Measurements from ENCODE around the gene EEF1AKMT2. TPM values are rescaled to one million over a fixed set of nuclear protein-coding genes. Genes with fewer than 3 reads are reported as not detected.
A peak's percentile ranks its signal among the peaks of the same experiment; 100 is the strongest.
"Not testable (repeated sequence)": the region's sequence is repeated elsewhere in the genome, so short reads cannot be mapped to it uniquely, and the experiment has no call there.

EEF1AKMT2 gene
- total RNA-seq, 2 donors from 2014 or later, result 15.6 to 18.0 TPM

- no peak for ATAC-seq
- intact Hi-C loops (cut with DNase I, micrococcal nuclease), result no loop called here
Measured at GRCh38 chr10:124763267-124763666, 28.4 kb downstream of the EEF1AKMT2 start.

DNA sequence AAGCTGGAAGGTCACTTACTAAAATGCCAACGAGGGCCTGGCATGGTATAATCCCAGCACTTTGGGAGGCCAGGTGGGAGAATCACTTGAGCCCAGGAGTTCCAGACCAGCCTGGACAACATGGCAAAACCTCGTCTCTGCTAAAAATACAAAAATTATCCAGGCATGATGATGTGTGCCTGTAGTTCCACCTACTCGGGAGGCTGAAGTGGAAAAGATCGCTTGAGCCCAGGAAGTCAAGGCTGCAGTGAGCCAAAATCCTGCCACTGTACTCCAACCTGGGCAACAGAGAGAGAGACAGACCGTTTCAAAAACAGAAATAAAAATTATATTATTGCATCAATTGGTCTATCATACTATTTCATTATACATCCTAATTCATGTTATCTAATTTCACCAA, 29.4 kb downstream of the EEF1AKMT2 start:
- ATAC-seq, result no peak
- intact Hi-C loops (cut with DNase I, micrococcal nuclease), result no loop called here
- DNase-seq, result no peak

More at GRCh38 chr10:124763267-124763666, 28.4 kb downstream of the EEF1AKMT2 start:
- DNase-seq, result no peak

GRCh38 chr10:124756156-124756903, 35.4 kb downstream of the EEF1AKMT2 start:
- ATAC-seq (no peak), DNase-seq (no peak)
- intact Hi-C loops (cut with DNase I, micrococcal nuclease), result no loop called here

GRCh38 chr10:124755581-124755980, 36.1 kb downstream of the EEF1AKMT2 start:
- DNase-seq, result no peak
- no peak for ATAC-seq
- intact Hi-C loops (cut with DNase I, micrococcal nuclease), result no loop called here

- intact Hi-C loops (cut with DNase I, micrococcal nuclease), result no loop called here
- no peak for DNase-seq
- ATAC-seq, result no peak
Measured at GRCh38 chr10:124754227-124754626, 37.5 kb downstream of the EEF1AKMT2 start.

DNA sequence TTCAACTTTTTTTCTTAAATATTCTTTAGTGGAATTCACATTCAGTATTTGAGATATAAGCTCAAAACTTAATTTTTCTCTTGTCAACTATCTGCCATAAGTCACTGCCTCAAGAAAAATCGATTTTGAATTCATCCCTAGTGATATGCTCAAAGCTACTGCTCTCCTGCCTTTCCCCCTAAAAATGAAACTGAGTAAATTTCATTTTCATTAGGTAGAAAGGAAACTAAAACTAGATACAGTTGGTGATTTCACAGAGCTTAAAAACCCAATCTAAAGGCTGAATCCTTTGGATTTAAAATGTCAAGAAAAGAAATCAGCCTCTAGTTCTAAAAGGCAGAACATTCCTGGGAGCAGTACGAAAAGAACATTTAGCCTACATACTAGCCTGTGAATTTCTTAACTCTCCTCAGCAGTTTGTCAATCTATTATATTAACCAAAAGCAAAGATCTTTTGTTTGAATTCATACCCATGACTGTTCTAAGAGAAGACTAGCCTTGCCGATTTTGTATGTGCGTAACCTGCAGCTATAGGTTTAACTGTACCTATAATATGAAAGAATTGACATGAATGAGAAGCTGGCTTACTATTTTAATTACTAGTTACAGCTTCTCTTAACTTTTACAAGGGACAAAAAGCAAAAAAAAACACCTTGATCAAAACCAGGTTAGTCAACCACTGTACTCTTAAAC, 42.6 kb downstream of the EEF1AKMT2 start:
- ATAC-seq, result no peak
- intact Hi-C loops (cut with DNase I, micrococcal nuclease), result loop anchor here in 1 of 2 donors (5.0 to 10.0 kb wide), 2 partner anchors 114 to 217 kb away; no protein-coding TSS in a partner anchor
- DNase-seq, result no peak

DNA sequence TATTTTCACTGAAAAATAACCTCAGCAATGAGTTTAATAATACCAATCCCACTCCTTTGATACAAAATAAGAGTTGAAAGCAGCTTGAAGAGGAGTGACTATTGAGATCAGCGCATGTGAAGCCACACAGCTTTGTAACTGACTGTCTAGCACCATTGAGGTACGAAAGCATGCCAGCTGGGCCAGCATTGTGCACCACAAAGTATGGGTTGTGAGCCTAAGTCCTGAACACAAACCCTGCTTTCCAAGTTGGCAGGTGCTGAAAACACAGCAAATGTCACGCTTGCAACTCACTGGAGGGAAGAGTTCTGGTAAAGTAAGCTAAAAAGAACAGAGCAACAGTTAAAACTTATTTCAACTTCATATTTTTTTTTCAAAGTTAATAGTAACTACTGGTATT, 43.5 kb downstream of the EEF1AKMT2 start:
- ATAC-seq, result no peak
- peak; percentile 31 to 33 for DNase-seq
- intact Hi-C loops (cut with DNase I, micrococcal nuclease), result loop anchor here in 1 of 2 donors (5.0 to 10.0 kb wide), 2 partner anchors 113 to 216 kb away; no protein-coding TSS in a partner anchor

GRCh38 chr10:124747745-124748144, 43.9 kb downstream of the EEF1AKMT2 start:
- intact Hi-C loops (cut with DNase I, micrococcal nuclease), result loop anchor here in 1 of 2 donors (5.0 to 10.0 kb wide), 2 partner anchors 113 to 215 kb away; no protein-coding TSS in a partner anchor
- no peak for ATAC-seq
- no peak for DNase-seq

GRCh38 chr10:124746992-124747391, 44.7 kb downstream of the EEF1AKMT2 start:
- peak; percentile 69 for ATAC-seq
- DNase-seq, result no peak
- intact Hi-C loops (cut with DNase I, micrococcal nuclease), result loop anchor here in 1 of 2 donors (5.0 to 10.0 kb wide), 2 partner anchors 112 to 215 kb away; no protein-coding TSS in a partner anchor

GRCh38 chr10:124746447-124746846, 45.2 kb downstream of the EEF1AKMT2 start:
- DNase-seq, result peak in 1 of 2 donors; percentile 23
- not testable (repeated sequence) for ATAC-seq
- intact Hi-C loops (cut with DNase I, micrococcal nuclease), result loop anchor here in 1 of 2 donors (5.0 to 10.0 kb wide), 2 partner anchors 112 to 214 kb away; no protein-coding TSS in a partner anchor

- intact Hi-C loops (cut with DNase I, micrococcal nuclease), result loop anchor here in 1 of 2 donors (5.0 to 10.0 kb wide), 2 partner anchors 111 to 213 kb away; no protein-coding TSS in a partner anchor
- DNase-seq, result no peak
- peak; percentile 10 for ATAC-seq
Measured at GRCh38 chr10:124745673-124746072, 46.0 kb downstream of the EEF1AKMT2 start.

DNA sequence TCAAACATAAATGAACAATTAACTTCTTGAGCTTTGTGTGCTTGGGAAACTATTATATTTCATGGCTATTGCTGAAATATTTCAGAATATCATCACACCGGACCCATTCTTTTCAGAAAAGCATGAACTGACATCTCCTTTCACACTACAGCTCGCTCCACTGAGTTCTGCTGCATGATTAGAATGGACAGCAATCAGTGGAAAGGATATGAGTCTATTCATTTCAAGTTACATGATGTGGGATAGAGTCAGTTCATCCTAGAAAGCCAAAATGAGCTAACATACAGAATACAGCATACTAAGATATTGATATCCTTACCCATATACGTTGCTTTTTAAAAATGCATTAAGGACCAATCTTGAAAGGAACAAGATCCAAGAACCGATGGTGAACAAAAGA, 46.4 kb downstream of the EEF1AKMT2 start:
- ATAC-seq (no peak), DNase-seq (no peak)
- intact Hi-C loops (cut with DNase I, micrococcal nuclease), result loop anchor here in 1 of 2 donors (5.0 to 10.0 kb wide), 2 partner anchors 110 to 213 kb away; no protein-coding TSS in a partner anchor

DNA sequence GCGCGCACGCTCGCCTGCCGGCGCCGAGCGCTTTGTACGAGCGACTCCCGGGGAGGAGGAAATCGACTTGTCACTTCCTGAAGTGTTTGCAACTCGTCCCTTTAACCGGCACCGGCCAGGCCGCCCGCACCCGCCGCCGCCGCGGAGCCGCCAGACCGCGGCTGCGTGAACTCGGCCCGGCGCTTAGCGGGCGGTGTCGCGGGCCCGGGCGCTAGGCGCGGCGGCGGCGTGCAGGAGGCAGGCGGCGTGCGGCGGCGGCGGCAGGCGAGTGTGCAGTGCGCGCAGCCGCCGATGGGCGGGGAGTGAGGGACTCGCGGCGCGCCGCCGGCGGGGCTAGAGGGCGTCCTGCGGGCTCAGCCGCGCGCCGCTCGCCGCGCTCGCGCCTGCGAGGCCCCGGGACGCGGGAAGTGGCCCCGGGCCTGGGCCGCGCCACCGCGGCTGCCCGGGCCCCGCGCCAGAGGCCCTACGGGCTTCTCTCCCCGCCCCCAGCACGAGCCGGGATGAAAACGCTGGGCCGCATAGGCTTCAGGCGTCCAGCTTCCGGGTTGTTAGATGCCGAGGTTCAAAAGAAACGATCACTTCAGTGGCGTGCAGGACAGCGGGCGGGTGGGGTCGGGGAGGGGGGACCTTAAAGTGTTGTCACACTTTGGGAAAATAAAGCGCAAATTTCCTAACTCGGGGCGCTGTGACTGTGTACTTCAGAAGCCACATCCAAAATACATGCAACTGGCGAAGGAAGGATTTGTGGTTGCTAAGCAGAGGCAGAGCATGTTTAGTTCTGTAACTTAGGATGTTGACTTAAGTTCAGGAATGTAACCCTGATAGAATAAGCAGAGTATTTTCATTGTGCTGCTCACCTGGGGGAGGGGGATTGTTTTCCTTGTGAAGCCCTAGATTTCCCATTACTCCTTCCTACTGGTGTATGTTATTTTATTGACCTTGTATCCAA, 47.3 kb downstream of the EEF1AKMT2 start, which contains the start of gene FAM53B:
Gene FAM53B (minus strand): TSS at position 277 of the 949 bp plus-strand sequence. CDS start 37,665 bp downstream, outside the sequence.
- DNase-seq (peak; percentile 79 to 88), ATAC-seq (peak; percentile 54)
- intact Hi-C loops (cut with DNase I, micrococcal nuclease), result loop anchor here (5.0 to 10.0 kb wide), 3 partner anchors 110 to 212 kb away; no protein-coding TSS in a partner anchor

GRCh38 chr10:124743191-124744101, 48.2 kb downstream of the EEF1AKMT2 start:
- intact Hi-C loops (cut with DNase I, micrococcal nuclease), result loop anchor here (5.0 to 10.0 kb wide), 3 partner anchors 109 to 211 kb away; no protein-coding TSS in a partner anchor
- ATAC-seq (peak; percentile 13), DNase-seq (peak in 1 of 2 donors; percentile 57)

GRCh38 chr10:124742413-124743190, 49.1 kb downstream of the EEF1AKMT2 start:
- DNase-seq, result peak in 1 of 2 donors; percentile 44
- peak; percentile 24 for ATAC-seq
- intact Hi-C loops (cut with DNase I, micrococcal nuclease), result loop anchor here (5.0 to 10.0 kb wide), 3 partner anchors 108 to 210 kb away; no protein-coding TSS in a partner anchor

GRCh38 chr10:124741922-124742412, 49.7 kb downstream of the EEF1AKMT2 start:
- peak in 1 of 2 donors; percentile 70 for DNase-seq
- ATAC-seq, result no peak
- intact Hi-C loops (cut with DNase I, micrococcal nuclease), result loop anchor here (5.0 to 10.0 kb wide), 3 partner anchors 107 to 210 kb away; no protein-coding TSS in a partner anchor

Measured in left colon (tissue), 2 donors.